K562 (cell line): Measurements from ENCODE around the gene KRTAP29-1. TPM values are rescaled to one million over a fixed set of nuclear protein-coding genes. Genes with fewer than 3 reads are reported as not detected.

Experiments
- ATAC-seq: fragments of 200-7000 bp; cut with Tn5 transposase; 3 replicates; pipeline ENCODE4 v1.9.1; 2020; ENCODE audit warnings: moderate library complexity
- BruUV-seq: library from RNA; stranded (reverse); fragments of 400-500 nt; replicated peaks from 2 replicates; lab custom pipeline; 2021; lab: Mats Ljungman, UMichigan
- CTCF ChIA-PET: fragments of 300-600 bp; formaldehyde crosslinking; extraction: SDS; loops from one replicate; lab custom pipeline; 2021; ENCODE audit warnings: low intra/inter-chr PET ratio; lab: Yijun Ruan, JAX
- POLR2A ChIA-PET: fragments of 300-600, 350-650 bp; sonication (Branson Sonifier 250); formaldehyde crosslinking; extraction: SDS; loops from one replicate; lab custom pipeline; 2021; ENCODE audit warnings: antibody characterized with exemption, inconsistent platforms; lab: Yijun Ruan, JAX
- DNase-seq, 4 experiments: peaks; one replicate each; pipeline versions ENCODE4 v3.0.0 to v3.0.0-alpha.2; 2011 to 2018; ENCODE audit warnings: low spot score in 3 of 4, mixed read lengths in 3 of 4; ENCODE audit errors: extremely low read depth in 1 of 4
- FAIRE-seq: peaks from 2 replicates; lab custom pipeline; 2011; peaks lifted over from hg19 to GRCh38; lab: Jason Lieb, UNC
- H2AFZ ChIP-seq: 2 replicates; pipeline ENCODE4 v1.6.0; 2011; ENCODE audit warnings: low read depth, low read length, control low read depth, inconsistent platforms
- H3K27ac ChIP-seq: fragments of 200-600 bp; 3 replicates; pipeline ENCODE4 v1.8.0; 2011; ENCODE audit warnings: low read depth, mild to moderate bottlenecking, control low read depth, inconsistent platforms, low read length, moderate library complexity, mixed read lengths; ENCODE audit errors: extremely low read depth
- H3K27me3 ChIP-seq, 2 experiments: fragments of 300-600 bp in 1 of 2; 2 replicates in 1 of 2; 3 replicates in 1 of 2; pipeline versions ENCODE4 v1.6.0 to v1.8.0; 2011; ENCODE audit warnings: inconsistent platforms in 2 of 2, low read length in 2 of 2, mild to moderate bottlenecking in 1 of 2, mixed read lengths in 1 of 2, moderate library complexity in 1 of 2; ENCODE audit not compliant: control insufficient read depth in 2 of 2, insufficient read depth in 2 of 2
- H3K36me3 ChIP-seq: fragments of 300-600 bp; 3 replicates; pipeline ENCODE4 v1.8.0; 2011; ENCODE audit warnings: mild to moderate bottlenecking, low read length, inconsistent platforms; ENCODE audit not compliant: control insufficient read depth, insufficient read depth
- H3K4me1 ChIP-seq, 2 experiments: fragments of 200-600 bp in 1 of 2; replicated peaks in 1 of 2; 2 replicates in 1 of 2; 3 replicates in 1 of 2; pipeline versions ENCODE4 v1.5.1 to v1.8.0; 2011; ENCODE audit warnings: inconsistent platforms in 2 of 2, low read length in 2 of 2, mild to moderate bottlenecking in 1 of 2, mixed read lengths in 1 of 2, moderate library complexity in 1 of 2; ENCODE audit not compliant: control insufficient read depth in 2 of 2, insufficient read depth in 2 of 2
- H3K4me2 ChIP-seq: 2 replicates; pipeline ENCODE4 v1.6.1; 2011; ENCODE audit warnings: low read length, control low read depth, inconsistent platforms, mixed read lengths; ENCODE audit not compliant: insufficient read depth
- H3K4me3 ChIP-seq: fragments of 200-600 bp; sonication (generic), shearing (Covaris generic); 2 replicates; pipeline ENCODE4 v1.5.1; 2016; ENCODE audit warnings: control low read depth, inconsistent platforms
- H3K79me2 ChIP-seq: fragments of 200-600 bp; 3 replicates; pipeline ENCODE4 v1.8.0; 2011; ENCODE audit warnings: low read length, inconsistent platforms; ENCODE audit not compliant: control insufficient read depth, insufficient read depth
- H3K9ac ChIP-seq, 2 experiments: 2 replicates each; pipeline versions ENCODE4 v1.6.0 to v1.6.1; 2011; ENCODE audit warnings: low read depth in 2 of 2, low read length in 2 of 2, control low read depth in 1 of 2, inconsistent platforms in 1 of 2, mild to moderate bottlenecking in 1 of 2, mixed read lengths in 1 of 2; ENCODE audit not compliant: insufficient read depth in 1 of 2
- H3K9me1 ChIP-seq: one replicate; pipeline ENCODE4 v1.6.0; 2011; ENCODE audit warnings: inconsistent platforms, mild to moderate bottlenecking, low read length, moderate library complexity; ENCODE audit not compliant: control insufficient read depth, insufficient read depth
- H3K9me3 ChIP-seq: replicated peaks from 2 replicates; pipeline ENCODE4 v1.5.1; 2011; ENCODE audit warnings: low read depth, low read length, inconsistent platforms; ENCODE audit not compliant: control insufficient read depth, insufficient read depth
- H4K20me1 ChIP-seq: replicated peaks from 2 replicates; pipeline ENCODE4 v1.6.1; 2011; ENCODE audit warnings: low read length, inconsistent platforms, mixed read lengths; ENCODE audit not compliant: control insufficient read depth, insufficient read depth
- GATAD2A ChIP-seq: fragments of 450-650 bp; IDR thresholded peaks from 2 replicates; pipeline ENCODE4 v1.6.1; 2017
- GATAD2B ChIP-seq: fragments of 450-650 bp; IDR thresholded peaks from 2 replicates; pipeline ENCODE4 v1.6.1; 2017; ENCODE audit warnings: mild to moderate bottlenecking, borderline replicate concordance
- HSF4 ChIP-seq: fragments of 250-450 bp; sonication (Bioruptor Pico); IDR thresholded peaks from 2 replicates; pipeline ENCODE4 v2.1.2; 2022; ENCODE audit warnings: mild to moderate bottlenecking, moderate library complexity, borderline replicate concordance
- L3MBTL2 ChIP-seq: fragments of 450-650 bp; IDR thresholded peaks from 2 replicates; pipeline ENCODE4 v1.6.1; 2016; ENCODE audit warnings: mild to moderate bottlenecking, moderate library complexity
- REST ChIP-seq, 2 experiments: fragments of 450-650 bp; formaldehyde crosslinking in 1 of 2; IDR thresholded peaks; 2 replicates each; pipeline versions ENCODE4 v1.4.0 to v1.6.1; 2014 to 2020; ENCODE audit warnings: mild to moderate bottlenecking in 2 of 2, borderline replicate concordance in 1 of 2, low read depth in 1 of 2
- ZBTB11 ChIP-seq, 3 experiments: fragments of 200-800 bp in 1 of 3; fragments of 250-450 bp in 1 of 3; fragments of 450-650 bp in 1 of 3; sonication (Bioruptor Pico) in 1 of 3; sonication (Bioruptor generic) in 1 of 3; formaldehyde crosslinking in 1 of 3; IDR thresholded peaks; 2 replicates each; pipeline versions ENCODE4 v1.6.1 to v1.8.0; 2016 to 2022; ENCODE audit warnings: mild to moderate bottlenecking in 2 of 3, missing genetic modification characterization in 2 of 3, missing compliant biosample characterization in 1 of 3, moderate library complexity in 1 of 3
- ZC3H4 ChIP-seq: sonication (generic); formaldehyde crosslinking; IDR thresholded peaks from 2 replicates; pipeline ENCODE4 v1.9.0; 2021; ENCODE audit warnings: missing genetic modification reagents, borderline replicate concordance
- WGBS: fragments of 100-300 bp; shearing (Covaris generic); methylation state at CpG from one replicate; pipeline ENCODE4 v1.1.6; 2016; ENCODE audit warnings: low coverage, mixed read lengths; ENCODE audit not compliant: insufficient coverage; ENCODE audit errors: missing lambda C conversion rate; 5-methylcytosine and 5-hydroxymethylcytosine counted together
- in situ Hi-C: fragments of 300-500 bp; cut with MboI; formaldehyde crosslinking; loops from 4 replicates; pipeline ENCODE4 v1.15.0; 2018; ENCODE audit warnings: inconsistent platforms, mixed read lengths
- intact Hi-C: fragments of 100-400 bp; cut with micrococcal nuclease; formaldehyde crosslinking; loops from 2 replicates; pipeline ENCODE4 v1.14.2; 2022
- polyA plus RNA-seq, 8 experiments: library from polyadenylated mRNA; depleted of rRNA in 4 of 8; stranded (reverse) in 5 of 8; unstranded in 3 of 8; fragments of >200 nt; fragmentation: Nextera tagmentation in 2 of 8; fragmentation: Illumina TruSeq in 1 of 8; extraction: Ambion mirVana in 2 of 8; extraction: Trizol in 1 of 8; gene quantifications; 2 replicates each; pipeline versions ENCODE4 v1.2.1 to v1.2.3, GENCODE V29; 2011 to 2014; ENCODE audit warnings: inconsistent platforms in 1 of 8, missing spikeins in 1 of 8
- total RNA-seq, 7 experiments: library from RNA; depleted of rRNA in 6 of 7; stranded (reverse); fragments of >200 nt in 6 of 7; fragmentation: Illumina TruSeq in 2 of 7; extraction: Trizol in 2 of 7; gene quantifications; 2 replicates each; pipeline versions ENCODE4 v1.2.1 to v1.2.3, GENCODE V29; 2011 to 2021; ENCODE audit warnings: low replicate concordance in 1 of 7

Gene KRTAP29-1
- total and polyA plus RNA-seq, 9 of the 15 experiments (the other 6 are each of a cell fraction or from before 2014, with no cell fraction given): not detected

DNA sequence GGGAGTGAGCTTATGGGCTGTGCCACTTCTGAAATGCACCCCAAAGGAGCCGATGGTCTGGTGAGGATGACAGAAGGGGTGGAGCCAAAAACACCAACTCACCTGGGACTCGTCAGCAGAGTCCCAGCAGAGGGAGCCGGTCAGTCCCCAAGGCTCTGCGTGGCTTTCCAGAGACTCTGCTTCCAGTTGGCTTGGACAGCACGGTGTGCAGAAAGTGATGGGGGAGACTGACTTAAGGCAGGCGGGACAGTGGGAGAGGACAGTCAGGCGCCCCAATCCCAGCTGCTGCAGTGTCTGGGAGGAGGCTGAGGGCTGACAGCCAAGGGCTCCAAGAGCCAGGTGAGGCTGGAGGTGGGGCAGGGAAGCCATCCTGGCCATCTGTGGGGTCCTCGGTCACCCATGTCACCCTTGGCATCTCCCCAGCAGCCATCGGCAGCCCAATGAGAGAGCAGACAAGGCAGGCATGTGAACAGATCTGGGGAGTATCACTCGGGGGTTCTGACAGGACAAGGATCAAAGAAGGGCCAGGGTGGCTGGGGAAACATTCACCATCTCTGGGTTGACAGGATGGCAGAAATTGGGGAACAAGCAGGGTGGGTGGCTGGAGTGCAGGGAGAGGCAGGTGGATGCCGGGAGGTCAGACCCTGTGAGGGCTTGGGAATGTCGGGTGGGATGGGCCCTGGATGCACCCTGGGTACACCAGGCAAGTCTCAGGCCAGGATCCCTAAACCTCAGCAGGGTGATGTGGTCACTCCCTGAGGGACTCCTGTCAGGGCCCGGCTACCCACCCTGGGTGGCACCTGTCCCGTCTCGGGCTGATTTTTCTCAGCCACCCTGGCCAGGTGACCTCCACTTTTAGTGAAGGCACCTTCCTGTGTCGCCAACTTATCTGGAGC lies 21.8 kb upstream of the KRTAP29-1 start:
- BruUV-seq: no TSS peak
- in situ Hi-C loops: no loop called here
- Histone ChIP-seq H3K27ac (no peak overlapping the region), H3K4me1 (no peaks in the 10 kb centered on the region), H2AFZ (no peak overlapping the region), H3K79me2 (no peaks in the 10 kb centered on the region), H3K9me1 (no peaks in the 10 kb centered on the region), H3K9me3 (no peaks in the 10 kb centered on the region), H4K20me1 (no peaks in the 10 kb centered on the region; the same call in 1 of the 2 replicates), H3K27me3 (no peaks in the 10 kb centered on the region; a peak in 1 of 5 replicates), H3K36me3 (no peaks in the 10 kb centered on the region), H3K4me3 (no peak overlapping the region), H3K9ac (no peak overlapping the region), H3K4me2 (no peak overlapping the region)
- WGBS: 1% methylated on average over 16 of the region's 16 CpGs
- no peak for FAIRE-seq
- POLR2A ChIA-PET: interaction anchor here (1.1 kb wide), 1 partner anchor 12 kb away, joined by 3 read pairs; no protein-coding TSS in a partner anchor
- intact Hi-C loops: loop anchor here (5.0 kb wide), 1 partner anchor 417 kb away; no protein-coding TSS in a partner anchor
- DNase-seq: peak in 1 of 4 experiments; percentile 16
- CTCF ChIA-PET: interaction anchor here (1.0 kb wide), 1 partner anchor 224 kb away, joined by 3 read pairs; no protein-coding TSS in a partner anchor
- peak; percentile 66 for ATAC-seq
- no peak for TF ChIP-seq L3MBTL2
- no peak for TF ChIP-seq GATAD2B
- no peak for TF ChIP-seq HSF4
- TF ChIP-seq ZC3H4 (CRISPR knock-in tag): no peak
- no peak for TF ChIP-seq GATAD2A
- TF ChIP-seq ZBTB11 (CRISPR knock-in tag; IDR thresholded peaks at IDR 0.05): no peak
- TF ChIP-seq REST (IDR thresholded peaks at IDR 0.05; ENCODE audit: borderline replicate concordance): peak; percentile 15; the same call in 1 of the 2 replicates
- no peak for TF ChIP-seq REST (CRISPR knock-in tag; IDR thresholded peaks at IDR 0.05; ENCODE audit: low read depth)
